Neuron (in vitro differentiated cells): ENCODE measurements around the gene WDR6.

Experiments used
- H2AFZ ChIP-seq: one replicate; pipeline ENCODE4 v1.6.1; 2013; ENCODE audit warnings: low read depth, mild to moderate bottlenecking, inconsistent platforms, low read length, moderate library complexity
- H3K27me3 ChIP-seq: one replicate; pipeline ENCODE4 v1.6.1; 2013; ENCODE audit warnings: low read length; ENCODE audit not compliant: insufficient read depth
- H3K36me3 ChIP-seq: one replicate; pipeline ENCODE4 v1.6.1; 2013; ENCODE audit warnings: low read length; ENCODE audit not compliant: insufficient read depth
- H3K4me1 ChIP-seq: one replicate; pipeline ENCODE4 v1.6.1; 2013; ENCODE audit warnings: low read length; ENCODE audit not compliant: insufficient read depth
- H3K4me3 ChIP-seq: 2 replicates; pipeline ENCODE4 v1.5.1; 2013; ENCODE audit warnings: mild to moderate bottlenecking, low read length, moderate library complexity
- H3K9me3 ChIP-seq: one replicate; pipeline ENCODE4 v1.6.1; 2013; ENCODE audit warnings: low read length

Gene WDR6

GRCh38 chr3:49032646-49033304, 25.6 kb downstream of the WDR6 start:
- no peaks in the 10 kb centered on the region for H3K27me3 ChIP-seq
- H3K9me3 ChIP-seq, result no peaks in the 10 kb centered on the region
- H3K4me1 ChIP-seq, result peaks cover 19% of the 10 kb centered on the region
- H3K36me3 ChIP-seq, result peaks cover 56% of the 10 kb centered on the region
- no peak overlapping the region for H3K4me3 ChIP-seq
- H2AFZ ChIP-seq, result no peak overlapping the region

- H3K4me1 ChIP-seq, result peaks cover 3% of the 10 kb centered on the region
- H3K36me3 ChIP-seq, result peaks cover 59% of the 10 kb centered on the region
- H3K9me3 ChIP-seq, result no peaks in the 10 kb centered on the region
- no peak overlapping the region for H2AFZ ChIP-seq
- H3K4me3 ChIP-seq, result no peak overlapping the region
- H3K27me3 ChIP-seq, result no peaks in the 10 kb centered on the region
Measured at GRCh38 chr3:49034650-49035049, 27.5 kb downstream of the WDR6 start.

- Histone ChIP-seq H3K9me3 (no peaks in the 10 kb centered on the region), H3K27me3 (no peaks in the 10 kb centered on the region), H3K4me3 (no peak overlapping the region), H3K4me1 (no peaks in the 10 kb centered on the region), H3K36me3 (peaks cover 60% of the 10 kb centered on the region), H2AFZ (no peak overlapping the region)
Measured at GRCh38 chr3:49035281-49035680, 28.1 kb downstream of the WDR6 start.

GRCh38 chr3:49053543-49053942, 46.4 kb downstream of the WDR6 start:
- H3K4me1 ChIP-seq, result no peaks in the 10 kb centered on the region
- H3K27me3 ChIP-seq, result no peaks in the 10 kb centered on the region
- no peak overlapping the region for H2AFZ ChIP-seq
- no peak overlapping the region for H3K4me3 ChIP-seq
- H3K9me3 ChIP-seq, result no peaks in the 10 kb centered on the region
- H3K36me3 ChIP-seq, result peaks cover 60% of the 10 kb centered on the region

DNA sequence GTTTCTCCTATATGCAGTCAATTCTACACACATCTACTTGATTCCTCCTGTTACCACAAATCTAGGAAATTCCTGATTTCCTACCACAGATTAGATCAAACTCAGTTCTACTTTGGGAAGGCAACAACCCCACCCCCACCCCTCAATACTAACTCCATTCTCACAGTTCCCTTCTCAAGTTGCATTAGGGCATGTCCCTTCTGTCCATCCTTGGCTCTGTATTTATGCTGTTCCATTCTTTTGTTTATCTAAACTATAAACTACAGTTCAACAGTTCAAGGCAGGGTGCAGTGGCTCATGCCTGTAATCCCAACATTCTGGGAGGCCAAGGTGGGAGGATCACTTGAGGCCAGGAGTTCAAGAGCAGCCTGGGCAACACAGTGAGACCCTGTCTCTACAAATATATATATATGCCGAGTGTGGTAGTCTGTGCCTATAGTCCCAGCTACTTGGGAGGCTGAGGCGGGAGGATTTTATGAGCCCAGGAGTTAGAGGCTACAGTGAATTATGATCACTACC, 47.2 kb downstream of the WDR6 start:
- no peak overlapping the region for H3K4me3 ChIP-seq
- H2AFZ ChIP-seq, result no peak overlapping the region
- peaks cover 62% of the 10 kb centered on the region for H3K36me3 ChIP-seq
- H3K27me3 ChIP-seq, result no peaks in the 10 kb centered on the region
- no peaks in the 10 kb centered on the region for H3K4me1 ChIP-seq
- H3K9me3 ChIP-seq, result no peaks in the 10 kb centered on the region

- no peak overlapping the region for H2AFZ ChIP-seq
- H3K4me3 ChIP-seq, result no peak overlapping the region
- peaks cover 65% of the 10 kb centered on the region for H3K36me3 ChIP-seq
Measured at GRCh38 chr3:49057268-49057667, 50.1 kb downstream of the WDR6 start.

DNA sequence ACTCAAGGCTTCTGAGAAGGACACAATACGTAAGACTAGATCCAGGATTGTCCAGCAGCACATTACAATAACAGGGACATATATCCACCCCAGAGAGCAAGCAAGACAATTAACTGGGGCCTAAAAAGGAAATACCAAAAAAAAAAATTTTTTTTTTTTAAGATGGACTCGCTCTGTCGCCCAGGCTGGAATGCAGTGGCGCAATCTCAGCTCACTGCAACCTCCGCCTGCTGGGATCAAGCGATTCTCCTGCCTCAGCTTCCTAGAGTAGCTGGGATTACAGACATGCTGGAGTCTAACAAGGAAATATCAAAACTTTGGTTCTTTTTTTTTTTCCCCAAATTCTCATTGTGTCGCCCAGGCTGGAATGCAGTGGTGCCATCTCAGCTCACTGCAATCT, 50.8 kb downstream of the WDR6 start:
- Histone ChIP-seq H3K4me3 (no peak overlapping the region), H3K4me1 (no peaks in the 10 kb centered on the region), H3K36me3 (peaks cover 63% of the 10 kb centered on the region), H3K27me3 (no peaks in the 10 kb centered on the region), H3K9me3 (no peaks in the 10 kb centered on the region), H2AFZ (no peak overlapping the region)

More at GRCh38 chr3:49057268-49057667, 50.1 kb downstream of the WDR6 start:
- Histone ChIP-seq H3K4me1 (no peaks in the 10 kb centered on the region), H3K9me3 (no peaks in the 10 kb centered on the region), H3K27me3 (no peaks in the 10 kb centered on the region)
